ENCODE results near the gene PRF1. TPM values are rescaled to one million over a fixed set of nuclear protein-coding genes. Genes with fewer than 3 reads are reported as not detected.
A peak's percentile ranks its signal among the peaks of the same experiment; 100 is the strongest.
"Not testable (repeated sequence)": the region's sequence is repeated elsewhere in the genome, so short reads cannot be mapped to it uniquely, and the experiment has no call there.

Gene PRF1
- total RNA-seq, 1 experiment from 2014 or later: not detected

DNA sequence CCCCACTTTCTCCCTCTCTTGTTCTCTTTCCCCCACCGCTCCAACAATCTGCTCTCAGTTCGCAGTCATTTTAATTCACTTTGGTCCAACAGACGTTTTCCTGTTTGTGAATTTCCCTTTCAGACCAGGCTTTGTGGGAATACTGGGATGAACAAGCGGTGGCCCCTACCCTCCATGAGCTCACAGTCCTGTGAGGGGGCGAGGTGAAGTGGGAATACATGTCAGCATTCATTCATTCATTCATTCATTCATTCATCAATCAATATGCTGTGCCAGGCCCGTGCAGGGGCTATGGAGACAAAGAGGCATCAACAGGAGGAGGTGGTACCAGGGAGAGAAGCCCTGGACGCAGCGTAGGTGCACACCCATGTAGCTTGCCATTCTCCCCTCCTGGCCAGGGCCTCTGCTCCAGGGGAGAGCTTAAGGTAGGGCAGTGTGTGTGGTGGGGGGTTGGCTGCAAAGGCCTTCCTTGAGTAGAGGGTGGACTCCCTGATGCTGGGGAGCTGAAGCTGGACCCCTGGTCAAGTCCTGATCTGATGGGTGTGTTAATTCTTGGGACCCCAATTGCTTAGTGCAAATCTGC, 16.1 kb downstream of the PRF1 start:
- DNase-seq (ENCODE audit: low read depth, low spot score): no peak
- in situ Hi-C loops (cut with HindIII; ENCODE audit: low pct_unique_long_range_greater_than_20kb, low sequenced_read_pairs): no loop called here

DNA sequence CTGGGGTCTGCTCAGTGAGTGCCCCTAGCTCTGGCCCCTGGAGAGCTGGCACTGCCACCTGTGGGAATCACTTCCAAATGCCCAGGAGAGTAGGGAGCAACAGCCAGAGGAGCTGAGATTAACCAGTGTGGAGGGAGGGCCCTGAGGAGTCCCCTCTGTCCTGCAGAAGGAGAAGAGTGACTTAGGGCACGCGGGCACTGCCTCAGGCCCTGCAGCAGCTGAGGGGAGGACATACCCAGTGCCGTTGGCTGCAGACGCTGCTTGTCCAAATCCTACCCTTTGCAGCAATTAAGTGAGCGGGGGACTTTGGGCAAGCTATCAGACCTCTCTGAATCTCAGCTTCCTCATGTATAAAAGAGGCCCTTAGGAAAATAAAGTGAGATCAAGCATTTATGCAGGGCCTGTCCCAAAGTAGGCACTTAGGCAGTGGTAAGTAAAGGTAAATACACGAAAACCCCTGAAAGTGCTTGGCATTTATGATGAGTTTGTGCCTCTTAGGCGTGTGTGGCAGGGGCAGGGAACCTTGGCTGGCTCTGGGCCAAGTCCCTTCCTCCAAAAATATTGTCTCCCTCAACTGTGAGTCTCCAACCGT, 16.9 kb downstream of the PRF1 start:
- in situ Hi-C loops (cut with HindIII; ENCODE audit: low pct_unique_long_range_greater_than_20kb, low sequenced_read_pairs): no loop called here
- DNase-seq (ENCODE audit: low read depth, low spot score): no peak

DNA sequence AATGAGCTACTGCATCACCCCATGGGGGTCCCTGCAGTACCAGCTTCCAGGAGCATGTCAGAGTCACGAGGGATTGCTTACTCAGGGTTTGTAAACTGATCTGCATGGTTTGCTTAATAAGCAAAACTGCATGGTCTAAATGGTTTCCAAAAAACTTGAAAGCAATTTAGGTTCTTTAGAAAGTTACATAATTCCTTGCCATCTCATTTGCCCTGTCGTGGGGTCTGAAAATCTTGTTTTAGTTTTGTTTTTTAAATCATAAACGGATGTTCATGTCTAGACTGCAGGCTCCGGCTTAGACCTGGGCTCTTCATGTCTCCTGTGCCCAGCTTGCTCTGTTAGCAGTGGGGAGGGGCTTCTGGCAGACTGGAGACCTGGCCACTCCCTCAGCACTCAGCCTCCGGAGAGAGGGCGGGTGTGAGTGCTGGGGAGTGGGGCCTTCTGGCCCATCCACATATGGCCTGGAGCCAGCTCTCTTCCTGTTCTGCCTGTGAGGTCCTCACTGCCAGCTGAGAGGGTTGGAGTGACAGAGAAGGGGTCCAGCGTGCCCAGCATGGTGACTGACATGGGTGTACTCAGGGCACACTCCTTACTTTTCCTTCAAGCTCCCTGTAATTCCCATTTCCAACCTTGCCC, 17.5 kb downstream of the PRF1 start:
- in situ Hi-C loops (cut with HindIII; ENCODE audit: low pct_unique_long_range_greater_than_20kb, low sequenced_read_pairs): no loop called here
- no peak for DNase-seq (ENCODE audit: low read depth, low spot score)

DNA sequence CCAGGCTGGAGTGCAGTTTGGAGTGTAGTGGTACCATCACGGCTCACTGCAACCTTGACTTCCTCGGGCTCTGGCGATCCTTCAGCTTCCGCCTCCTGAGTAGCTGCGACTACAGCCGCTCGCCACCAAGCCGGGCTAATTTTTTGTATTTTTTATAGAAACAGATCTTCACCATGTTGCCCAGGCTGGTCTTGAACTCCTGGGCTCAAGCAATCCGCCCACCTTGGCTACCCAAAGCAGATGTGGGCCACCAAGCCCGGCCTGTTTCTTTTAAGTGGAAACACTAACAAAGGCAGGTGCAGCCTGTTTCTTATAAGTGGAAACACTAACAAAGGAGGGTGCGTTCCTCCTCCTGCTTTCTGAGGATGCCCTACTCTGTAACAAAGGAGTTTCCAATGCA, 18.2 kb downstream of the PRF1 start:
- in situ Hi-C loops (cut with HindIII; ENCODE audit: low pct_unique_long_range_greater_than_20kb, low sequenced_read_pairs): no loop called here
- no peak for DNase-seq (ENCODE audit: low read depth, low spot score)

DNA sequence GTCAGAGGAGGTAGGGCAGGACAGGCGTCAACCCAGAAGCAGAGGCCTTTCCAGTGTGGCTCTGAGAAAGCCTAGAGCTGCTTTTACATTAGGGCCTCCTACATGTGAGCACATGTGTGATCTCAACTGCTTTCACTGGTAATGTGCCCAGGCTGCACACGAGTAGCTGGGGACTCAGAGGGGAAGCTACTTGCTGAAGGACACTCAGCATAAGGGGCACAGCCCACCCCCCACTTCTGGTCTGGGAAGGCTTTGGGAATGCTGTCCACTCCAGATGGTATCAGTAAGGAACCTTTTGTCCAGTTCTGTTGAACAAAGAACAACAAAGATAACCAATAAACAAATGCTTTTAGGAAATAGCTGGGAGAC, 18.9 kb downstream of the PRF1 start:
- DNase-seq (ENCODE audit: low read depth, low spot score): no peak
- in situ Hi-C loops (cut with HindIII; ENCODE audit: low pct_unique_long_range_greater_than_20kb, low sequenced_read_pairs): no loop called here

DNA sequence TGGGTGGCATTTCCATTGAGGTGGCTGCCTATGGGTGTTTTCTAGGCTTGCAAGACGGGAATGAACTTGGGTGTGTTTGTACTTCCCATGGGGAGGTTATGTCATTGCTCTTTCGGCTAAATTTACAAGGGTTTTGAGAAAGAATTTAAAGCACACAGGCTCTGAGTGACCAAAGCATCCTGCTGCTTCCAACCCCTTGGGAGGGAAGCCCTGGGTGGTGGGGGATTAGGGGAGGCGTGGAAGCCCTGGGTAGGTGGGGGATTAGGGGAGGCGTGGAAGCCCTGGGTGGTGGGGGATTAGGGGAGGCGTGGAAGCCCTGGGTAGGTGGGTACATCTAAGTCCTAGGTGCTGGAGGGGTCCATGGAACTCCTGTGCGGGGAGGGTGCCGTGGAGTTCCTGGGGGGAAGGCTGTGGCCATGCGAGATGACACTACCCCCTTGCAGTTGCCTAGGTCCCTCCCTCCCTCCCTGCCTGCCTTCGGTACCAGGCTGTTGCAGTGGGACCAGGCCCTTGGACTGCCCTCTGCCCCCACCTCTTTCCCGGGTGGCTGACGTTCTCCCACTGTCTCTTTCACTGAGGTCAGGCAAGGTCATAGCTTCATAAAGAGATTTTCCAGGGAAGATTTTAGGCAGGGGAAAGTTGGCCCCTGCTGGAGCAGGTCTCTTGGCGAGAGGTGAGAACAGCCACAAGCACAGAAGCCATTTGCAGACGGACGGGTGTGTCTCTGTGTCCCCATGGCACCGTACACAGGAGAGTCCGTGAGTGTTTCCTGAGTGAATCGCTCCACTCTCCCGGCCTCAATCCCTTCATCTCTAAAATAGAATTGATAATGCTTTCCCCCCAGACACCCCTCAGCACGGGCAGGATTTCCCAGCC, 19.5 kb downstream of the PRF1 start:
- DNase-seq (ENCODE audit: low read depth, low spot score): no peak
- in situ Hi-C loops (cut with HindIII; ENCODE audit: low pct_unique_long_range_greater_than_20kb, low sequenced_read_pairs): no loop called here

DNA sequence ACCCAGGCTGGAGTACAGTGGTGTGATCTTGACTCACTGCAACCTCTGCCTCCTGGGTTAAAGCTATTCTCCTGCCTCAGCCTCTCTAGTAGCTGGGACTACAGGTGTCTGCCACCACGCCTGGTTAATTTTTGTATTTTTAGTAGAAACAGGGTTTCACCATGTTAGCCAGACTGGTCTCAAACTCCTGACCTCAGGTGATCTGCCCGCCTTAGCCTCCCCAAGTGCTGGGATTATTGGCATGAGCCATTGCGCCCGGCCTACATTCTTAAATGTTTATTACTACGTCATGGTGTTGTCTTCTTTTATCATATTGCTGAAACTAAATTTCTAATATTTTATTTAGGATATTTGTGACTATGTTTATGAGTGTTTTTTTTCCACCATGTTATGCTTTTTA, 21.4 kb downstream of the PRF1 start:
- in situ Hi-C loops (cut with HindIII; ENCODE audit: low pct_unique_long_range_greater_than_20kb, low sequenced_read_pairs); DNase-seq (ENCODE audit: low read depth, low spot score): not testable (repeated sequence)

DNA sequence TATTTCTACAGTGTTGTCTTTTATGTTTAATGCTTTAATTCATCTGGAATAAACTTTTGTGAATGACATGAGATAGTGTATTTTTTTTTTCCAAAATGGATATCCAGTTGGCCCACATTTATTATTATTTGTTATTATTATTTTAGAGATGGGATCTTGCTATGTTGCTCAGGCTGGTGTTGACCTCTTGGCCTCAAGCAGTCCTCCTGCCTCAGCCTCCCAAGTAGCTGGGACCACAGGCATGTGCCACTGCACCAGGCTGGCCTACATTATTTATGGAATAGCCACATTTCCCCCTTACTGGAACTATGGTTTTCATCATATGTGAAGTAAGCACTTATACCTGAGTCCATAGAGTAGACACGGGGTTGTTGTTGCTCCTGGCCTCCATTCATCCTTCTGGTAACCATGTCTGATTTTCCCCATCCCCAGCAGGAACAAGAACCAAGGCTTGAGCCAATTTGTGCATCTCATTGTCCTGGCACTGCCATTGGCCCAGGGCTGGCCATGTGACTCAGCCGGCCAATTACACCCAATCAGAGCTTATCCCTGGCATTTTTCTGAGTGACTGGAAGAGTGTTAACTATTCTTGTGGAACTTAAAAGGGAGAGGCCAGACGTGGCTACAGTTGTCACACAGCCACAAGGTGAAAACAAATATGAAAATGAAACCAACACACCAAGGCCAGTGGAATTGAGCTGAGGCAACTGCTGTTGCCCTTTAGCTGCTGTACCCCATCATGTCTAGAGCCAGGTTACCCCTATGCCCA, 23.1 kb downstream of the PRF1 start:
- in situ Hi-C loops (cut with HindIII; ENCODE audit: low pct_unique_long_range_greater_than_20kb, low sequenced_read_pairs): no loop called here
- no peak for DNase-seq (ENCODE audit: low read depth, low spot score)

DNA sequence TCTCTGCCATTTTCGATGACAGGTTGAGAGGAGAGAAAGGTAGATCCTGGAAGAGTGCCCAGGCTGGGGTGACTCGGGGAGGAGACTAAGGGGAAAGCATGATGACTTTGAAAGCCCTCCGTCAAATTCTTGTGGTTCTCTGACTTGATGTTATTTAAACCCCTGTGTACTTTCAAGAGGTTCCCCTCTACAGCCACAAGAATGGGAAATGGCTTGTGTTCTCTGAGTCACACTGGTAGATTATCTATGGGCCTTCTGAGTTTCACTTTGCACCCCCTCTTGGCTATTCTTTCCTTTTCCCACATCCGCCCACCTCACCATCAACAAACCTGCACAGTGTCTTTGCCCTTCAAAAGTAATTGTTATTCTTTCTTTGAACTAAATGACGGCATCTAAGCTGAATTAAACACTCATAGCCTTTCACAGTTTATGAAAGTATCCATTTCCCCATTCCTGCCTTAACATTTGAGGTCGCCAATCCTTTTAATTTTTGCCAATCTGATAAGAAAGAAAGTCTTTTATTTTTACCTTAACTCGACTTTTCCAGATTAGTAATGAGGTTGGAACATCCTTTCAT, 24.1 kb downstream of the PRF1 start:
- DNase-seq (ENCODE audit: low read depth, low spot score): no peak

DNA sequence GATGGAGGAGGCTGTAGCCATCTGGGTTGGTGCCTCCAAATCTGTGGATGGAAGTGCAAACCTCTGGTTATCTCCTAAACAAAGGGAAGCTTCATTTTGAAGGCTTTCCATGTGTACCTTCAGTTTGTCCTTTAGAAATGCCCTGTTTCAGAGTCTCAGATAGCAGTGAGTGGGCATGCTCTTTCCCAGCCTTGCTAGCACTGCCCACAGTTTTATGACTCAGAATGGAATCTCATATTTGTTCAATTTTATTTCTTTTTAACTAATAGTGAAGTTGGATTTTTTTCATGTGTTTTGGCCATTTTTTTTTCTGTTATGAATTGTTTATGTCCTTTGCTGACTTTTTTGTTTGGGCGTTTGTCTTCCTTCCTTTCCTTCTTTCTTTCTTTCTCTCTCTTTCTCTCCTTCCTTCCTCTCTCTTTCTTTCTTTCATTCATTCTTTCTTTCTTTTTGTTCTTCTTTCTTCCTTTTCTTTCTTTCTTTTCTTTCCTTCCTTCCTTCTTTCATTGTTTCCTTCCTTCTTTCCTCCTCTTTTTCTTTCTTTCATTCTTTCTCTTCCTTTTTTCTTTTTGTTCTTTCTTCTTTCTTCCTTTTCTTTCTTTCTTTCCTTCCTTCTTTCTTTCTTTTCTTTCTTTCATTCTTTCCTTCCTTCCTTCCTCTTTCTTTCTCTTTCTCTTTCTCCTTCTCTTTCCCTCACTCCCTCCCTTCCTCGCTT, 25.6 kb downstream of the PRF1 start:
- in situ Hi-C loops (cut with HindIII; ENCODE audit: low pct_unique_long_range_greater_than_20kb, low sequenced_read_pairs): no loop called here
- no peak for DNase-seq (ENCODE audit: low read depth, low spot score)

More for the DNA sequence above, 24.1 kb downstream of the PRF1 start:
- in situ Hi-C loops (cut with HindIII; ENCODE audit: low pct_unique_long_range_greater_than_20kb, low sequenced_read_pairs): no loop called here

DNA sequence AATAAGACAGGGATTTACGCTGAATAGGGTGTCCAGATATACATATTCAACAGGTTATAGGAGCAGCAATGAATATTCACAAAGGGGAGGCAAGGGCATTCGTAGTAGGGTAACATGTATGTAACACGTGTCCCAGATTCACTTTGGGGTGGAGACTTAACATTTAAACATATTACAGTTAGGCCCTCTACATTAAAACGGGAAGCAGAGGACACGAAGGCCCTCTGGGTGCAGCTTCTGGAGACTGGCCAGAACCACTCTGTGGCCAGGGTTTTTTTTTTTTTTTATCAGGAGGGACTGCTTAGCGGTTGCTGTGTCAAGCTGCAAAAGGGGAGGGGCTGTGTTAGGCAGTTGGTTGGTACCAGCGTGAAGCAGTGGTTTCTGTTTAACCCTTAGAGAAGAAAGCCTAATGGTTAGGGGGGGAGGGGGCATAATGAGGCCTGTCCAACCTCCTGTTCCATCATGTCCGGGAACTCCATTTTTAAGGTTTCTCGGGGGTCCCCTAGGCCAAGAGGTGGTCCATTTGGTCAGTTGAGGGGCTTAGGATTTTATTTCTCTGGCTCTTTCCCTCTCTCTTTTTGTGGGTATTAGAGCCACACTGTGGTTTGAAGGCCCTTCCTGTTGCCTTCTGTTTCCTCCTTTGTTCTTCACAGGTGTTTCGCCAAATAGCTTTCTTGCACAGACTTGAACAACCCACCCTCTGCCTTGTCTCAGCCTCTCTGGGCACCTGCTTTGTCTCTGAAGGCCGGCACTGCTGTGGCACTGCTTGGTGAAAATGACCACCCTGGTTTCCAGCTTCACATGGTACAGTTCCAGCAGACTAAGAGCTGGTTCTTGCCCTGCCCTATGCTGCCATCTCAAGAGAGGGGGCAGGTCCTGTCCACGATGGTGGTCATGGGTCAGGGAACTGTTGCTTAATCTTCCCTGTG, 26.4 kb downstream of the PRF1 start:
- DNase-seq (ENCODE audit: low read depth, low spot score): peak; percentile 33
- in situ Hi-C loops (cut with HindIII; ENCODE audit: low pct_unique_long_range_greater_than_20kb, low sequenced_read_pairs): no loop called here

DNA sequence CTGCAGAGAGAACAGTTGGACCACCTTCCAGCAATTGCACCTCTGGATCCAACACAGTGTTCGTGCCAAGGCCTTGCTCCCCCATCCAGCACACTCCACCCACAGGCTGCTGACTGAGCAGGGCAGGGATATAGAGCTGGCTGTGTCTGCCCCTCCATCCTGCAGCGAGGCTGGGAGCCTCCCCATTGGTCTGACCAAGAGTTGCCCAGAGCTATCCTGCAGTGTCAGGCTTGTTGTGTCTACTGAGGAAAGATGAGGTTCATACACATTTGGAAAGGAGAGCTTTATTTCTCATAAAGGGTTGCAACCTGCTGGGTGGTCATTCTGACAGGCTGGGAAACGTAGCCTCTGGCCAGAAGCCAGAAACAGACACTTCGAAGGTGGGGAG, 27.1 kb downstream of the PRF1 start:
- no peak for DNase-seq (ENCODE audit: low read depth, low spot score)
- in situ Hi-C loops (cut with HindIII; ENCODE audit: low pct_unique_long_range_greater_than_20kb, low sequenced_read_pairs): no loop called here

DNA sequence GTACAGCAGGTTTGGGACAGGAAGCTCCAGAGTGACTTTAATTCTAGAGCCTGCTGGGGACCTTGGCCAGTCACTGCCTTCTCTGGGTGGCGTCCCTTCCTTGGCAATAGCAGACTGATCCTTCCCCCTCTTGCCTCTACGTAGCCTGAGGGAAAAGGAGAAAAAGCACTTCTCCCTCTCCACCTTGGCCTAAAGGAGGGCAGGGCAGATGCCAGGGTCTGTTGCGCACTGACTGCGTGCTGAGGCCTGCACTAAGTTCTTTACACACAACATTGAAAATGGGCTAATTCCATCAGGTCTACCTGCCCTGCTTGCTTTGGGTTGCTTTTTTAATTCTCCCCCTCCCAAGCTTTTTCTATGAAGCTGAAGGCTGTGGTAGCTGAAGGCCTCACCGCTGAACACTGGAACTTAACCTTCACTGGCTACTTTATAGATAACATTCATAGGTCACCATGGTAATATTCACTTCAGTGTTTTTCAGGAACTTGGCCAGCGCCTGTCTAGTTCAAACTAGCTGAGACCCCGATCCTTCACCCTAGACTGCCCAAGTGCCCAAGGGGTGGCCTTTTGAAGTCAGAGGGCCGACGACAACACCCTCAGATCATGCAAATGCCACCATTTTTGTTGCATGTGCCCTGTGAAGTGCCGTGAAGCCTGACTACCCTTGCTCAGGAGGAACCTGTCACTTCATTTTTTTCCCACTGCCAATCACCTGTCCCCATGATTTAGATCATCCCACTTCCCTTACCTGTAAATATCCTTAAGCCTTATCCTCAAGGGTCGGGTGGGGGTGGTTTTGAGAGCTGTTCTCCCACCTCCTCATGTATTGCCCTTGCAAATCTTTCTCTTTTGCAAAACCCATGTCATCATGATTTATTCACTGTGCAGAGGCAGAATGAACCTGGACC, 28.7 kb downstream of the PRF1 start:
- DNase-seq (ENCODE audit: low read depth, low spot score): no peak
- in situ Hi-C loops (cut with HindIII; ENCODE audit: low pct_unique_long_range_greater_than_20kb, low sequenced_read_pairs): no loop called here

DNA sequence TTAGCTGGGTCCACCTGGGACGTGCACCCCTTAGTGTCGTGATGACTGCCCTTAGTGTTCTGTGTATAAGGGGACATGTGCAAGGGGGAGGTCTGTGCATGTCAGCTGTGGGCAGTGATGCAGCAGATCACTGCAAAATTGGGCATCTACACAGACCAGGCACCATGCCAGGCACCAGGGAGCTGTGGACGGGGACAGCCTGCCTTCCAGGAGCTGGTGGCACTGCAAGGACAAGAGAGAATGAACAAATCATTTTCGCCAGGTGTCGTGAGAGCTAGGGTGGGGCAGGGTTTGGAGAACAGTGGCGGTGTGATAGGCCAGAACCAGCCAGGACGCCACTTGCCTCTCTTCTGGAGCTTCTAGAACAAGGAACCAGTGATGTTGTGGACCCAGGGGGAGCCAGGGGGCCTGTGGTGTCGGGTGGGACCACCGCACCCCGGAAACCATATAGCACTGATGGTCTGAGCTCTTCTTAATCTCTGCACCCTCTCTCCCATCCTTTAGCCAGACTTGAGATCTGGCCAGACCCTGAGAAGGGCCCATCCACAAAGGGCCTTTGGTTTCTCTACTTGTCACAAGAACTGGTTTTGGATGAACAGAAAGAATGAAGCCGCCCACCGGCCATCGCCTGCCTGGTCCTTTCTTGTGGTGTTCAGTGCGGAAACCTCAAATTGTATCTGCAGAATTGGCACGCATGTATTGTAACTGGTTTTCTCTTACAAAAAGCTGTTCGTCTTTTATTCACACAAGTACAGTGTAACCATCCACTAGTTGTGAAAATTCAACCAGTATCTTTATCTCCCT, 30.7 kb downstream of the PRF1 start:
- in situ Hi-C loops (cut with HindIII; ENCODE audit: low pct_unique_long_range_greater_than_20kb, low sequenced_read_pairs): no loop called here
- DNase-seq (ENCODE audit: low read depth, low spot score): no peak

Measured in SK-MEL-5 (cell line).